Common myeloid progenitor, CD34-positive (primary cell): ENCODE results near the gene MYOZ3. TPM values are rescaled to one million over a fixed set of nuclear protein-coding genes. Genes with fewer than 3 reads are reported as not detected.

Experiments used
- CTCF ChIA-PET: fragments of 350-600 bp; sonication (Branson Sonifier 250); formaldehyde crosslinking; loops from one replicate; lab custom pipeline; 2021; ENCODE audit warnings: antibody characterized with exemption; lab: Charles Lee
- POLR2A ChIA-PET: fragments of 350-600 bp; sonication (Branson Sonifier 250); formaldehyde crosslinking; loops from one replicate; lab custom pipeline; 2021; ENCODE audit warnings: antibody characterized with exemption; lab: Charles Lee
- DNase-seq, 3 donors: peaks; one replicate each; pipeline versions ENCODE4 v3.0.0 to v3.0.0-alpha.2; 2013
- H3K27ac ChIP-seq, 2 experiments: 1 replicate in 1 of 2; 2 replicates in 1 of 2; pipeline ENCODE4 v1.7.0; 2013; ENCODE audit warnings: inconsistent platforms in 2 of 2, low read length in 2 of 2, mild to moderate bottlenecking in 2 of 2, low read depth in 1 of 2, moderate library complexity in 1 of 2; ENCODE audit not compliant: severe bottlenecking in 2 of 2, insufficient read depth in 1 of 2, poor library complexity in 1 of 2
- H3K27me3 ChIP-seq, 5 experiments: replicated peaks in 2 of 5; 1 replicate in 3 of 5; 2 replicates in 2 of 5; pipeline versions ENCODE4 v1.6.1 to v1.7.0; 2013; ENCODE audit warnings: low read length in 4 of 5, mild to moderate bottlenecking in 2 of 5, moderate library complexity in 2 of 5, inconsistent platforms in 1 of 5; ENCODE audit not compliant: insufficient read depth in 5 of 5, control insufficient read depth in 4 of 5
- H3K36me3 ChIP-seq, 4 experiments: 1 replicate in 2 of 4; 2 replicates in 2 of 4; pipeline versions ENCODE4 v1.6.1 to v1.7.0; 2013; ENCODE audit warnings: low read length in 3 of 4, control low read depth in 1 of 4, mild to moderate bottlenecking in 1 of 4; ENCODE audit not compliant: control insufficient read depth in 4 of 4, insufficient read depth in 4 of 4
- H3K4me1 ChIP-seq, 4 experiments: 1 replicate in 3 of 4; 2 replicates in 1 of 4; pipeline versions ENCODE4 v1.6.1 to v1.7.1; 2013; ENCODE audit warnings: low read length in 3 of 4, mild to moderate bottlenecking in 3 of 4, control low read depth in 1 of 4, inconsistent platforms in 1 of 4, moderate library complexity in 1 of 4; ENCODE audit not compliant: control insufficient read depth in 4 of 4, insufficient read depth in 4 of 4; ENCODE audit errors: control extremely low read depth in 1 of 4
- H3K4me3 ChIP-seq, 7 experiments: 1 replicate in 4 of 7; 2 replicates in 3 of 7; pipeline versions ENCODE4 v1.5.1 to v1.7.0; 2013; ENCODE audit warnings: mild to moderate bottlenecking in 7 of 7, low read length in 6 of 7, moderate library complexity in 6 of 7, inconsistent platforms in 2 of 7, low read depth in 2 of 7, control low read depth in 1 of 7; ENCODE audit not compliant: insufficient read depth in 4 of 7, control insufficient read depth in 1 of 7; ENCODE audit errors: extremely low read depth in 1 of 7
- H3K9me3 ChIP-seq, 5 experiments: 1 replicate in 4 of 5; 2 replicates in 1 of 5; pipeline versions ENCODE4 v1.6.1 to v1.7.1; 2013; ENCODE audit warnings: low read length in 4 of 5, mild to moderate bottlenecking in 2 of 5, inconsistent platforms in 1 of 5, low read depth in 1 of 5, moderate library complexity in 1 of 5; ENCODE audit not compliant: control insufficient read depth in 4 of 5, insufficient read depth in 2 of 5; ENCODE audit errors: control extremely low read depth in 1 of 5
- WGBS: methylation state at CpG from one replicate; pipeline ENCODE4 v1.1.5; 2013; ENCODE audit not compliant: insufficient coverage; 5-methylcytosine and 5-hydroxymethylcytosine counted together
- polyA plus RNA-seq: library from polyadenylated mRNA; unstranded; fragments of 120-200 nt; gene quantifications from one replicate; pipeline ENCODE4 v1.2.1, GENCODE V29; 2013

Gene MYOZ3
- 20.0 TPM for polyA plus RNA-seq

DNA sequence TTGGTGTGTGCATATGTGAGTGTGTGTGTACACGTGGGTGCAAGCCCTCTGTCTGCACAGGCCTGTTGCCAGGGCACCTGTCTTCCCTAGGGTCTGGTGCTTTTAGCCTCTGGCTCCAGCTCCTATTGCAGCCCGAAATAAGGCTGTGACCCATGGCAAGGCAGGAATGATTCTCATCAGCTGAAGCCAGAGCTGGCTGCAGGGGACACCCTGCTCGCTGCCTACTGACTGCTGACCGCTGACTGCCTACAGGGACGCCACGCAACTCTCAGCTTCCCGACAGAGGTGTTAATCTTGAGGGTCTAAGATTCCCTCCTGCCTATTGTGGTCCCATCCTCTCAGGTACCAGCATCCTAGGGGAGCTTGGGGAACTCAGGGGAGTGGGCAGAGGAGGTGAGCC, at the start of gene MYOZ3:
Gene MYOZ3 (plus strand): TSS at position 166 of the 400 bp plus-strand sequence. CDS start 1,691 bp downstream, outside the sequence.
- DNase-seq = no peak
- H3K36me3 ChIP-seq = peaks cover 0 to 3% (median 0%) of the 10 kb centered on the region in 4 experiments
- no peak within 1 kb of the TSS for H3K4me3 ChIP-seq
- 96% methylated on average over 4 of the region's 7 CpGs for WGBS
- H3K4me1 ChIP-seq = peaks cover 0 to 11% (median 9%) of the 10 kb centered on the region in 4 experiments
- CTCF ChIA-PET = interaction anchor here (0.7 to 2.5 kb wide), 7 partner anchors 11 to 187 kb away, joined by 3 to 7 read pairs (median 3); partner anchors contain the start of gene SYNPO
- H3K9me3 ChIP-seq = no peaks in the 10 kb centered on the region
- POLR2A ChIA-PET = interaction anchor here (0.7 kb wide), 1 partner anchor 13 kb away, joined by 4 read pairs; no protein-coding TSS in a partner anchor
- H3K27me3 ChIP-seq = peaks cover 0 to 4% (median 0%) of the 10 kb centered on the region in 5 experiments
- H3K27ac ChIP-seq = no peak within 1 kb of the TSS

- DNase-seq = no peak
- H3K4me1 ChIP-seq = peaks cover 0 to 4% (median 0%) of the 10 kb centered on the region in 4 experiments
- WGBS = 94% methylated on average over 2 of the region's 4 CpGs
- no peak overlapping the region for H3K4me3 ChIP-seq
- ChIA-PET POLR2A (no interaction called here), CTCF (interaction anchor here (0.9 to 1.0 kb wide), 2 partner anchors 9 to 11 kb away, joined by 4 read pairs; no protein-coding TSS in a partner anchor)
- H3K9me3 ChIP-seq = no peaks in the 10 kb centered on the region
- no peak overlapping the region for H3K27ac ChIP-seq
- H3K36me3 ChIP-seq = no peaks in the 10 kb centered on the region
- H3K27me3 ChIP-seq = peaks cover 0 to 2% (median 0%) of the 10 kb centered on the region in 5 experiments
Observed at GRCh38 chr5:150612405-150612804, 48.6 kb upstream of the MYOZ3 start.

DNA sequence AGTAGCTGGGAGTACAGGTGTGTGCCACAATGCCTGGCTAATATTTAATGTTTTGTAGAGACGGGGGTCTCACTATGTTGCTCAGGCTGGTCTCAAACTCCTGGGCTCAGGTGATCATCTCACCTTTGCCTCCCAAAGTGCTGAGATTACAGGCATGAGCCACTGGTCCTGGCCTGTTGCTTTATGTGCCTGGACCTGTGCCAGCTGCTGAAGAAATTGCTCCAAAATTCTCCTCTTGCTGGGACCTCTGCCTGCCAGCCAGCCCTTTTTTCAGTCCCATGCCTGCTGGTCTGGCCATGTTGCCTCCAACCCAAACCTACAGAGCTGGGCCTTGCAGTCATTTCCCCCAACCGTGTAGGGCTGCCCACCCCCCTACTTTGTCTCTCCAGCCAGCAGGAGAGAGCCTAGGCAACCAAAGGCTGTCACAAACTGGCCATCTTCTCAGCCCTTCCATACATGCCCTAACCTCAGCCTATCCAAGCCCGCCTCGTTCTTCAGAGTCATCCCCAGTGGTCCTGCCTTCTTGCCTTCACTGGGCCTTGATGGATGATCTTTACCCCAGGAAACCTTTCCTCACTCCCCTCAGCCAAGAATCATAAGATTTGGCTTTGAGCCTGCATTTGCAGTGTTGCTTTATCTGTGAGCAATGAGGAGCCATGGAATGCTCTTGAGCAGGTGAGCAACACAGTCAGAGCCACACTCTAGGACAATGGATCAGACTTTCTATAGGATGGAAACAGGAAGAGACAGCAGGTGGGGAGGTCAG, 48.0 kb upstream of the MYOZ3 start:
- Histone ChIP-seq H3K4me1 (peaks cover 0 to 4% (median 0%) of the 10 kb centered on the region in 4 experiments), H3K9me3 (no peaks in the 10 kb centered on the region), H3K4me3 (no peak overlapping the region), H3K36me3 (no peaks in the 10 kb centered on the region), H3K27ac (no peak overlapping the region), H3K27me3 (peaks cover 0 to 2% (median 0%) of the 10 kb centered on the region in 5 experiments)
- ChIA-PET CTCF (interaction anchor here (0.9 to 1.0 kb wide), 2 partner anchors 8 to 11 kb away, joined by 4 read pairs; no protein-coding TSS in a partner anchor), POLR2A (no interaction called here)
- DNase-seq = no peak
- 93% methylated on average over 4 of the region's 4 CpGs for WGBS

DNA sequence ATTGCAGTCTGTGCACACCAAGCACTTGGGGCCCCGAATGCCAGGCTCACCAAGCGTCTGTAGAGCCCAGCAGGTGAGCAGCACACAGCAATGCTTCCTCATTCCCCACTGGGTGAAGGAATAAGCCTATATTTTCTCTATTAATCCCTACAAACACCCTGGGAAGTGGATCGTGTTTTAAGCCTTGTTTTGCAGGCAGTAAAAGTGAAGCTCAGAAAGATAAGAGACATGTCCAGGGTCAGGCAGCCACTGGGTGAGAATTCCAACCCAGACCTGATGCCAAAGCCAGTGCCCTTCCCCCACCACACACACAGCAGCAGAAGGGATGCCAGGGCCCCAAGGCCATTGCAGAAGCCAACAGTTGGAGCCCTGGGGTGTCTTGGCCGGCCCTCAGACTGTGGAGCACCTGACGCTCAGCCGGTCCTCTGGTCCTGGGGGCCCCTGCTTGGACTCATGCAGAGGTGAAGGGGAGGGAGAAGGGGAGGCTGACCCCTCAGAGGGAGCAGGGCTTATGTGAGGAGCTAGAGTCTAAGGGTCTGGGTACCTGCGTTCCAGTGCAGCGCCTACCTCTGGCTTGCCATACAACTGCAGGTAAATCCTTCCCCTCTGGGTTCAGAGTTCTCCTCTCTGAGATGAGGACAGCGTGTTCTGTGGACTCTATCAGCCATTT, 46.9 kb upstream of the MYOZ3 start:
- WGBS = 93% methylated on average over 8 of the region's 9 CpGs
- POLR2A ChIA-PET = no interaction called here
- H3K27me3 ChIP-seq = peaks cover 0 to 2% (median 0%) of the 10 kb centered on the region in 5 experiments
- H3K4me1 ChIP-seq = peaks cover 0 to 4% (median 0%) of the 10 kb centered on the region in 4 experiments
- no peaks in the 10 kb centered on the region for H3K9me3 ChIP-seq
- no peak overlapping the region for H3K27ac ChIP-seq
- H3K4me3 ChIP-seq = no peak overlapping the region
- H3K36me3 ChIP-seq = no peaks in the 10 kb centered on the region
- CTCF ChIA-PET = interaction anchor here (1.1 to 1.9 kb wide), 4 partner anchors 12 to 20 kb away, joined by 3 to 8 read pairs (median 3); no protein-coding TSS in a partner anchor
- DNase-seq = no peak

- peaks cover 0 to 4% (median 0%) of the 10 kb centered on the region in 4 experiments for H3K4me1 ChIP-seq
- 92% methylated on average over 2 of the region's 4 CpGs for WGBS
- H3K27me3 ChIP-seq = peaks cover 0 to 2% (median 0%) of the 10 kb centered on the region in 5 experiments
- no peak overlapping the region for H3K27ac ChIP-seq
- no peaks in the 10 kb centered on the region for H3K9me3 ChIP-seq
- DNase-seq = no peak
- ChIA-PET POLR2A (no interaction called here), CTCF (interaction anchor here (1.1 to 1.9 kb wide), 4 partner anchors 12 to 21 kb away, joined by 3 to 8 read pairs (median 3); no protein-coding TSS in a partner anchor)
- no peak overlapping the region for H3K4me3 ChIP-seq
- H3K36me3 ChIP-seq = no peaks in the 10 kb centered on the region
Observed at GRCh38 chr5:150614661-150615060, 46.4 kb upstream of the MYOZ3 start.

DNA sequence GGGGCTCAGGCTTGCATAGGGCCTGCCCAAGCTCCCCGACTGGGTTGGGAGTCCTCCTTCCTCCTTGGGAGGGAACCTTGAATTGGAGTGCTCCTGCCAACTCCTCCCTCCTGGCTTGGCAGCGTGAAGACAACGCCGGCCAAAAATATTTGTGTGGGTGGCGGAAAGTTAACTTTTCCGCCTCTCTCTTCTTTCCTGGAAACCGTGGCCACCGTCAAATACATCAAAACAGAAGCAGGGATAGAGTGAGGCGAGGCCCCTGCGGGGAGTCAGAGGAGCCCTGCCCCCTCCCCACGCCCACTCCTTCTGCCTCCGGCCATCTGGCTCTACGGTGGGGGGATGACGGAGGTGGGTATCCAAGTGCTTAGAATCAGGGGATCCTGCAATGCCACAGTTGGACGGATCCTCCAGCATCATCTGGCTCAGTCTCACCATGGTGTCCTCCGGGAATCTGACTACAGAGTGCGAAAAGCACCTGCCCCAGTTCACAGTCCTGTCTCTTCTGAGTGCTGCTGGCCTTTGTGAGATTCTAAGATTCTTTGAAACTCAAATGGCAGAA, 45.8 kb upstream of the MYOZ3 start:
- 86% methylated on average over 8 of the region's 17 CpGs for WGBS
- Histone ChIP-seq H3K27me3 (peaks cover 0 to 2% (median 0%) of the 10 kb centered on the region in 5 experiments), H3K27ac (no peak overlapping the region), H3K4me1 (peaks cover 0 to 4% (median 0%) of the 10 kb centered on the region in 4 experiments), H3K36me3 (no peaks in the 10 kb centered on the region), H3K4me3 (no peak overlapping the region), H3K9me3 (no peaks in the 10 kb centered on the region)
- POLR2A ChIA-PET = no interaction called here
- CTCF ChIA-PET = interaction anchor here (1.1 to 1.9 kb wide), 3 partner anchors 11 to 14 kb away, joined by 3 to 8 read pairs (median 3); no protein-coding TSS in a partner anchor
- no peak for DNase-seq
